ENCODE measurements around the gene FLNA. TPM values are rescaled to one million over a fixed set of nuclear protein-coding genes. Genes with fewer than 3 reads are reported as not detected.
"Not testable (repeated sequence)": the region's sequence is repeated elsewhere in the genome, so short reads cannot be mapped to it uniquely, and the experiment has no call there.

FLNA gene
- total RNA-seq, 8 experiments from 2014 or later = 108 to 602 (median 190) TPM

- H3K27ac ChIP-seq = no peak overlapping the region
- H3K4me1 ChIP-seq (replicated peaks in 1 of 2) = peaks cover 9 to 10% of the 10 kb centered on the region in 2 donors
- no peak overlapping the region for H3K4me3 ChIP-seq
- peak in 6 of 8 experiments; percentile 1 to 12 (median 6) for ATAC-seq (replicated peaks in 6 of 8)
- in situ Hi-C loops (cut with MboI; ENCODE audit: low pct_unique_long_range_greater_than_20kb in 2 of 9, low sequenced_read_pairs in 9 of 9, unreplicated experiment in 9 of 9) = no loop called here
- WGBS, 10 experiments = 25 to 94% methylated on average over 2 to 3 of the region's 10 CpGs; no CpG with 5 or more reads in 8 of the 10 experiments
These were observed 28.8 kb upstream of the FLNA start for GRCh38 chrX:154403192-154403591.

GRCh38 chrX:154402622-154403127, 28.2 kb upstream of the FLNA start:
- no peak overlapping the region for H3K4me3 ChIP-seq
- H3K27ac ChIP-seq = no peak overlapping the region
- no CpG with 5 or more reads among the region's 19 CpGs for WGBS, 10 experiments
- peak in 5 of 8 experiments; percentile 0 to 19 (median 5) for ATAC-seq (replicated peaks in 6 of 8)
- in situ Hi-C loops (cut with MboI; ENCODE audit: low pct_unique_long_range_greater_than_20kb in 2 of 9, low sequenced_read_pairs in 9 of 9, unreplicated experiment in 9 of 9) = no loop called here
- peaks cover 9 to 10% of the 10 kb centered on the region in 2 donors for H3K4me1 ChIP-seq (replicated peaks in 1 of 2)

- ATAC-seq (replicated peaks in 6 of 8) = peak in 3 of 8 experiments; percentile 1 to 4 (median 3)
- Histone ChIP-seq H3K4me1 (replicated peaks in 1 of 2) (peaks cover 10% of the 10 kb centered on the region in 2 donors), H3K27ac (no peak overlapping the region), H3K4me3 (no peak overlapping the region)
- 15 to 100% (median 40%) methylated on average over 1 to 3 of the region's 6 CpGs; no CpG with 5 or more reads in 5 of the 10 experiments for WGBS, 10 experiments
- in situ Hi-C loops (cut with MboI; ENCODE audit: low pct_unique_long_range_greater_than_20kb in 2 of 9, low sequenced_read_pairs in 9 of 9, unreplicated experiment in 9 of 9) = no loop called here
These were observed 27.6 kb upstream of the FLNA start for GRCh38 chrX:154401918-154402621.

DNA sequence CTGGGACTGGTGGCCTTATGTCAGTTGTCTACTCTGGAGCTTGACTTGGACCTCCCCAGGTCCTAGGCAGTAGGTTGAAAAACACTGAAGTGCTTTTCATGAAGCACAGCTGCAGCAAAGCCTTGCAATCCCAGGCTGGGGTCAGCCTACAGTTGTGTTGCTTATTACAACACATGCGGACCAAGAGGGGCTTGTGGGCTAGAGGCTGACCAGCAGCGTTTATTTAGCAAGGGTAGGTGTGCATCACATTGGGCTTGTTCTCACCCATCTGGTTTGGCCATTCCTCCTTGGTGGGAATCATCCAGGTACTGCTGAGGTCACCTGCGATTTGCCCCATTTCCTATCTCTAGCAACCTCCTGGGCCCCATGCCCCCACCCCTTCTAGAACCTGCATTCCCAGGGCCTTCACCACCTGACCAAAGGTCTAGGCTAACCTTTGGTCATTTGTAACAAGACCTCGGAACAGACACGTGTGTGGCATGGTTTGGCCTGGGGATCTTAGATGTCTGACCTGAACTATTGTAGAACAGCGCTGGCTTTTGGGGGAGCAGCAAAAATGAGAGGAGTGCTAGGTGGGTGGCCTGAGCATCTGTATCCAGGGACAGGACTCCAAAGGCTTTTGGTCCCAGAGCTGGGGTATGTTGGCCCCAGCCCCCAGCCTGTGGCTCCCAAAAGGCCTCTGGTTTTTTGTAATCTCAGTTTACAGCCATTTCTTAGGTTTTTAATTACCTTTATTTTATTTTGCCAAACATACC, 26.8 kb upstream of the FLNA start:
- no peak overlapping the region for H3K4me3 ChIP-seq
- peak in 3 of 8 experiments; percentile 1 to 7 (median 1) for ATAC-seq (replicated peaks in 6 of 8)
- H3K27ac ChIP-seq = no peak overlapping the region
- in situ Hi-C loops (cut with MboI; ENCODE audit: low pct_unique_long_range_greater_than_20kb in 2 of 9, low sequenced_read_pairs in 9 of 9, unreplicated experiment in 9 of 9) = no loop called here
- H3K4me1 ChIP-seq (replicated peaks in 1 of 2) = peaks cover 14 to 18% of the 10 kb centered on the region in 2 donors
- WGBS, 10 experiments = 63% methylated on average over 3 of the region's 6 CpGs; no CpG with 5 or more reads in 9 of the 10 experiments

DNA sequence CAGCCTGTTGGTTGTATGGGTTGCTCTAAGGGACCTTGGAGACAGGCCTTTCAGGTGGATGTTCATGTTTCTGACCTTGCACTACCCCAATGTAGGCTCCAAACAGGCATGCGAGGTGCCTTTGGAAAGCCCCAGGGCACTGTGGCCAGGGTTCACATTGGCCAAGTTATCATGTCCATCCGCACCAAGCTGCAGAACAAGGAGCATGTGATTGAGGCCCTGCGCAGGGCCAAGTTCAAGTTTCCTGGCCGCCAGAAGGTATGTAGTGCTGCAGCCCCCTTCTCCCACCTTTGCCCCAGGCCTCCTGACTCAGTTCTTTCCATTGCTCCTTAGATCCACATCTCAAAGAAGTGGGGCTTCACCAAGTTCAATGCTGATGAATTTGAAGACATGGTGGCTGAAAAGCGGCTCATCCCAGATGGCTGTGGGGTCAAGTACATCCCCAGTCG, 26.0 kb upstream of the FLNA start:
- not testable (repeated sequence) for ATAC-seq (replicated peaks in 6 of 8); H3K4me3 ChIP-seq

DNA sequence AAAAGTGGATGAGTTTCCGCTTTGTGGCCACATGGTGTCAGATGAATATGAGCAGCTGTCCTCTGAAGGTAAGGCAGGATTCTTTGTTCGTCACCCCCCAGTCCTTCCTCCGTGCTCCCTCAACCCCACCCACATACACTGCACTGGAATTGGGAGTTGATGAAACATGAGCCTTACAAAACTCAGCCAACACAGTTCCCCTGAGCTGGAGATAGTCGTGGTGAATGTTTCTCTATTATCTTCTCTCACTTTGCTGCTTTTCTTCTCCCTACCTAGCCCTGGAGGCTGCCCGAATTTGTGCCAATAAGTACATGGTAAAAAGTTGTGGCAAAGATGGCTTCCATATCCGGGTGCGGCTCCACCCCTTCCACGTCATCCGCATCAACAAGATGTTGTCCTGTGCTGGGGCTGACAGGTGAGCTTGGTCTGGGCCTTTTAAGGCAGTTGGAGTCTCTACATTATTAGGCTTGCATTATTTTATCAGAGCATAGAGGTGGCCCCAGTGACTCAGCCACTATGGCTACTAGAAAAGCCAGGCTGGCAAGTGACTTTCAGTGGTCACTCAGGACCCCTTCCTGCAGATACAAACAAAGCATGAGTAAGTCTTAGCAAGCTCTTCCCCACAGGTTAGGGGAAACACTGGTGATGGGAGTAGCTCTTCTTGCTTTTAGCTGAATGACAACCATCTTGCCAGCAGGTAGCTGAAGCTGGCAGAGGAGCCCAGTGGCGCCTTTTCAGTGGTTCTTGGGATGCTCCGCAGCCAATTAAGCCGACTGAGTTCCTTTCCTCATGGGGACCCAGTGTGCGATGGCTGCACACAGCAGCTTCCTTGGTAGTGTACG, 25.3 kb upstream of the FLNA start:
- Histone ChIP-seq H3K27ac (peak overlapping the region in 1 of 2 donors; percentile 99), H3K4me3 (peak overlapping the region; percentile 58 to 86 (median 76)), H3K4me1 (replicated peaks in 1 of 2) (peaks cover 14 to 18% of the 10 kb centered on the region in 2 donors)
- 47 to 50% methylated on average over 1 to 5 of the region's 14 CpGs; no CpG with 5 or more reads in 8 of the 10 experiments for WGBS, 10 experiments
- in situ Hi-C loops (cut with MboI; ENCODE audit: low pct_unique_long_range_greater_than_20kb in 2 of 9, low sequenced_read_pairs in 9 of 9, unreplicated experiment in 9 of 9) = no loop called here
- ATAC-seq (replicated peaks in 6 of 8) = no peak

More for the DNA sequence above, 26.0 kb upstream of the FLNA start:
- peaks cover 14 to 18% of the 10 kb centered on the region in 2 donors for H3K4me1 ChIP-seq (replicated peaks in 1 of 2)
- WGBS, 10 experiments = 67% methylated on average over 1 of the region's 6 CpGs; no CpG with 5 or more reads in 9 of the 10 experiments
- H3K27ac ChIP-seq; in situ Hi-C loops (cut with MboI; ENCODE audit: low pct_unique_long_range_greater_than_20kb in 2 of 9, low sequenced_read_pairs in 9 of 9, unreplicated experiment in 9 of 9): not testable (repeated sequence)

- 0 to 35% (median 19%) methylated on average over 6 to 40 of the region's 49 CpGs; no CpG with 5 or more reads in 6 of the 10 experiments for WGBS, 10 experiments
- ATAC-seq (replicated peaks in 6 of 8) = peak in 2 of 8 experiments; percentile 0 to 1
- peaks cover 14 to 18% of the 10 kb centered on the region in 2 donors for H3K4me1 ChIP-seq (replicated peaks in 1 of 2)
- H3K27ac ChIP-seq = peak overlapping the region; percentile 99
- peak overlapping the region; percentile 58 to 86 (median 76) for H3K4me3 ChIP-seq
- in situ Hi-C loops (cut with MboI; ENCODE audit: low pct_unique_long_range_greater_than_20kb in 2 of 9, low sequenced_read_pairs in 9 of 9, unreplicated experiment in 9 of 9) = no loop called here
These were observed 24.5 kb upstream of the FLNA start for GRCh38 chrX:154398668-154399526.

- ATAC-seq (replicated peaks in 6 of 8) = peak; percentile 38 to 88 (median 81)
- in situ Hi-C loops (cut with MboI; ENCODE audit: low pct_unique_long_range_greater_than_20kb in 2 of 9, low sequenced_read_pairs in 9 of 9, unreplicated experiment in 9 of 9) = no loop called here
- Histone ChIP-seq H3K4me1 (replicated peaks in 1 of 2) (peaks cover 14 to 18% of the 10 kb centered on the region in 2 donors), H3K4me3 (peak within 1 kb of the TSS; percentile 58 to 86 (median 76)), H3K27ac (peak within 1 kb of the TSS; percentile 99)
- WGBS, 10 experiments = 0 to 43% (median 0%) methylated on average over 1 to 11 of the region's 69 CpGs; no CpG with 5 or more reads in 7 of the 10 experiments
These were observed 23.6 kb upstream of the FLNA start, which contains the start of gene RPL10 for GRCh38 chrX:154397888-154398667. RPL10 (plus strand) TSS chrX:154398377; CDS start chrX:154398520, 143 bp downstream.

DNA sequence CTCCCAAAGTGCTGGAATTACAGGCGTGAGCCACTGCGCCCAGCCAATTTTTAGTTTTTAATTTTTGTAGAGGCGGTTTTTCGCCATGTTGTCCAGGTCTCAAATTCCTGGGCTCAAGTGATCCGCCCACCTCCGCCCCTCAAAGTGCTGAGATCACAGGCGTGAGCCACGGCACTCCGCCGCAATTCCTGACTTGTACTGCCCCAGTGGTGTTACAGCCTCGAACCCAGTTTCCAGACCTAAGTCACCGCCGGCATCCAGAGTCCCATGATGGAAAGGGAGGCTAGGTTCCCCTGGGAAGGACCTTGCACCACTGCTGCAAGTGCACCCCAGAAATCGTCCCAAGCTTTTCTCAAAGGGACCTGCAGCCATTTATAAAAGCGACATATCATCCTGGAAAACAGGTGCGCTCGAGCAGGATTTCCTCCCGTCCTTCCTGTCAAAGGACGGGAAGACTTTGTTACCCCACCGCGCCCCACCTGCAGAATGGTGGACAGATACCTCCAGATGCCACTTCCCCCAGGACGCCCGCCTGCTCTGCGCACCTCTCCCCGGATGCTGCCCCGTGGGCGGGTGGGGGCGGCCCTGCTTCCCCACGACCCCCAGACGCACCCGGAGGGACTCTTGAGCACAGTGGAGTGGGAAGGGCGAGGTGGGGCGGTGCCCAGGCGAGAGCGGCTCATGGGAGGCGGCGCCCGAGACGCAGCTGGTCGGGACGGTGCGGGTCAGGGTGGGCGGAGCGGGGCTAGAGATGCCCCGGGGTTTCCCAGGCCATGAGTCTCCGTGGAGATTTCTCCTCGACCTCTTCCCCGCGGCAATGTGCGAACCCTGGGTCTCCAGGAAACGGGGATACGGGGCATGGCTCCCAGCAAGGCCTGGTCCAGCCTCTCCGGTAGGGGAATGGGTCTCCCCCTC, 22.8 kb upstream of the FLNA start:
- Histone ChIP-seq H3K4me3 (peak overlapping the region; percentile 58 to 86 (median 76)), H3K27ac (peak overlapping the region; percentile 99), H3K4me1 (replicated peaks in 1 of 2) (peaks cover 14 to 18% of the 10 kb centered on the region in 2 donors)
- in situ Hi-C loops (cut with MboI; ENCODE audit: low pct_unique_long_range_greater_than_20kb in 2 of 9, low sequenced_read_pairs in 9 of 9, unreplicated experiment in 9 of 9) = no loop called here
- peak; percentile 40 to 80 (median 71) for ATAC-seq (replicated peaks in 6 of 8)
- WGBS, 10 experiments = 0 to 100% (median 47%) methylated on average over 1 to 8 of the region's 53 CpGs; no CpG with 5 or more reads in 7 of the 10 experiments

DNA sequence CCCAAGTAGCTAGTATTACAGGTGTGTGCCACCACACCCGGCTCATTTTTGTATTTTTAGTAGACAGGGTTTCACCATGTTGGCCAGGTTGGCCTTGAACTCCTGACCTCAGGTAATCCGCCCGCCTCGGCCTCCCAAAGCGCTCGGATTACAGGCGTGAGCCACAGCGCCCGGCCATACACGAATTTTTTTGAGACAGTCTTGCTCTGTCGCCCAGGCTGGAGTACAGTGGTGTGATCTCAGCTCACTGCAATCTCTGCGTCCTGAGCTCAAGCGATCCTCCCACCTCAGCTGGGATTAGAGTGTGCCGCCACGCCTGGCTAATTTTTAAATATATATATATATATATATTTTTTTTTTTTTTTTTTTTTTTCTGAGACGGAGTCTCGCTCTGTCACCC, 21.9 kb upstream of the FLNA start:
- H3K4me1 ChIP-seq (replicated peaks in 1 of 2) = peaks cover 14 to 18% of the 10 kb centered on the region in 2 donors
- peak overlapping the region in 1 of 2 donors; percentile 99 for H3K27ac ChIP-seq
- peak overlapping the region in 3 of 5 donors; percentile 76 to 86 (median 84) for H3K4me3 ChIP-seq
- in situ Hi-C loops (cut with MboI; ENCODE audit: low pct_unique_long_range_greater_than_20kb in 2 of 9, low sequenced_read_pairs in 9 of 9, unreplicated experiment in 9 of 9); ATAC-seq (replicated peaks in 6 of 8): not testable (repeated sequence)
- WGBS, 10 experiments = 61 to 100% (median 75%) methylated on average over 2 to 14 of the region's 17 CpGs; no CpG with 5 or more reads in 7 of the 10 experiments

Data from motor neuron (in vitro differentiated cells).